Loucy (cell line): Measurements from ENCODE around the gene PPID.

Experiments used
- H2AFZ ChIP-seq: fragments of 200-600 bp; sonication (generic); 2 replicates; pipeline ENCODE4 v1.6.0; 2016; ENCODE audit warnings: antibody characterized with exemption, mild to moderate bottlenecking, low read length, moderate library complexity
- H3F3A ChIP-seq: fragments of 200-600 bp; 2 replicates; pipeline ENCODE4 v1.6.0; 2016; ENCODE audit warnings: antibody characterized with exemption, low read depth, mild to moderate bottlenecking
- H3K27me3 ChIP-seq: fragments of 200-600 bp; sonication (generic); 2 replicates; pipeline ENCODE4 v1.6.1; 2014; ENCODE audit warnings: low read length, mild to moderate bottlenecking; ENCODE audit not compliant: insufficient read depth, poor library complexity, severe bottlenecking
- H3K36me3 ChIP-seq: fragments of 200-600 bp; sonication (generic); 2 replicates; pipeline ENCODE4 v1.6.1; 2016; ENCODE audit warnings: low read length; ENCODE audit not compliant: insufficient read depth
- H3K4me1 ChIP-seq: fragments of 200-600 bp; sonication (generic); 2 replicates; pipeline ENCODE4 v1.5.1; 2014; ENCODE audit warnings: low read length, mild to moderate bottlenecking; ENCODE audit not compliant: insufficient read depth, poor library complexity, severe bottlenecking
- H3K4me2 ChIP-seq: fragments of 200-600 bp; sonication (generic); 2 replicates; pipeline ENCODE4 v1.6.0; 2014; ENCODE audit warnings: antibody characterized with exemption, low read length, low read depth, mild to moderate bottlenecking; ENCODE audit not compliant: poor library complexity, severe bottlenecking
- H3K4me3 ChIP-seq: fragments of 200-600 bp; sonication (generic); 2 replicates; pipeline ENCODE4 v1.5.1; 2014; ENCODE audit warnings: low read length, mild to moderate bottlenecking, mixed read lengths; ENCODE audit not compliant: poor library complexity, severe bottlenecking
- H3K79me2 ChIP-seq: fragments of 200-600 bp; sonication (generic); 2 replicates; pipeline ENCODE4 v1.6.1; 2014; ENCODE audit warnings: low read length; ENCODE audit not compliant: insufficient read depth
- H3K9ac ChIP-seq: fragments of 200-600 bp; sonication (generic); 2 replicates; pipeline ENCODE4 v1.6.0; 2014; ENCODE audit warnings: mild to moderate bottlenecking, low read depth, low read length, moderate library complexity; ENCODE audit not compliant: poor library complexity, severe bottlenecking
- H3K9me2 ChIP-seq: fragments of 200-600 bp; sonication (generic); replicated peaks from 2 replicates; pipeline ENCODE4 v1.6.1; 2016; ENCODE audit warnings: low read depth, low read length, mixed read lengths
- H3K9me3 ChIP-seq: fragments of 200-600 bp; sonication (generic); 2 replicates; pipeline ENCODE4 v1.6.1; 2014; ENCODE audit warnings: mild to moderate bottlenecking, antibody characterized with exemption, low read length, low read depth; ENCODE audit not compliant: insufficient read depth
- H4K20me1 ChIP-seq: fragments of 200-600 bp; sonication (generic); 2 replicates; pipeline ENCODE4 v1.6.0; 2014; ENCODE audit warnings: antibody characterized with exemption, low read length, mild to moderate bottlenecking; ENCODE audit not compliant: insufficient read depth, poor library complexity, severe bottlenecking
- CTCF ChIP-seq: fragments of 200-600 bp; sonication (generic); conservative IDR thresholded peaks from 2 replicates; pipeline ENCODE4 v1.5.1; 2014; ENCODE audit warnings: mild to moderate bottlenecking, antibody characterized with exemption, low read length
- EZH2phosphoT487 ChIP-seq: fragments of 200-600 bp; IDR thresholded peaks from 2 replicates; pipeline ENCODE4 v1.6.1; 2018; ENCODE audit warnings: antibody characterized with exemption, mild to moderate bottlenecking, moderate library complexity, borderline replicate concordance

Gene PPID

GRCh38 chr4:158676076-158676475 is 47.1 kb downstream of the PPID start:
- Histone ChIP-seq H3K79me2 (peaks cover 6% of the 10 kb centered on the region), H3K9me2 (no peaks in the 10 kb centered on the region)
- TF ChIP-seq EZH2phosphoT487 (no peak), CTCF (no peak)

GRCh38 chr4:158673633-158674032 is 49.6 kb downstream of the PPID start:
- H3K4me1 ChIP-seq = peaks cover 23% of the 10 kb centered on the region
- no peak for TF ChIP-seq EZH2phosphoT487
- TF ChIP-seq CTCF = no peak
- H3K27me3 ChIP-seq = no peaks in the 10 kb centered on the region
- no peaks in the 10 kb centered on the region for H3K36me3 ChIP-seq
- peaks cover 30% of the 10 kb centered on the region for H3K79me2 ChIP-seq
- H3F3A ChIP-seq = no peaks in the 10 kb centered on the region; the same call in 1 of the 2 replicates
- H3K4me3 ChIP-seq = no peak overlapping the region
- no peak overlapping the region for H2AFZ ChIP-seq
- no peaks in the 10 kb centered on the region for H3K9me3 ChIP-seq
- H3K9ac ChIP-seq = no peak overlapping the region
- H3K9me2 ChIP-seq = no peaks in the 10 kb centered on the region
- peaks cover 20% of the 10 kb centered on the region for H4K20me1 ChIP-seq
- H3K4me2 ChIP-seq = peak overlapping the region; percentile 92

More at GRCh38 chr4:158676076-158676475, 47.1 kb downstream of the PPID start:
- no peaks in the 10 kb centered on the region for H3K27me3 ChIP-seq
- H3K4me1 ChIP-seq = peaks cover 10% of the 10 kb centered on the region
- no peaks in the 10 kb centered on the region for H3F3A ChIP-seq
- no peak overlapping the region for H3K9ac ChIP-seq
- H3K9me3 ChIP-seq = no peaks in the 10 kb centered on the region
- H4K20me1 ChIP-seq = no peaks in the 10 kb centered on the region
- no peak overlapping the region for H3K4me2 ChIP-seq
- no peak overlapping the region for H3K4me3 ChIP-seq
- no peak overlapping the region for H2AFZ ChIP-seq
- no peaks in the 10 kb centered on the region for H3K36me3 ChIP-seq

- peak within 1 kb of the TSS; percentile 98 for H2AFZ ChIP-seq
Measured at GRCh38 chr4:158671915-158672806, 51.0 kb downstream of the PPID start, which contains the start of gene ETFDH. ETFDH (plus strand) TSS chr4:158672296; CDS start chr4:158672457, 161 bp downstream.

More at GRCh38 chr4:158671915-158672806, 51.0 kb downstream of the PPID start, which contains the start of gene ETFDH:
- Histone ChIP-seq H3K9me3 (no peaks in the 10 kb centered on the region), H3K9me2 (no peaks in the 10 kb centered on the region), H3K4me2 (peak within 1 kb of the TSS; percentile 93), H3K9ac (peak within 1 kb of the TSS; percentile 92), H3K79me2 (peaks cover 45% of the 10 kb centered on the region), H4K20me1 (peaks cover 34% of the 10 kb centered on the region), H3K4me3 (peak within 1 kb of the TSS; percentile 88), H3K36me3 (no peaks in the 10 kb centered on the region), H3F3A (no peaks in the 10 kb centered on the region; the same call in 1 of the 2 replicates), H3K27me3 (no peaks in the 10 kb centered on the region), H3K4me1 (peaks cover 36% of the 10 kb centered on the region)
- TF ChIP-seq CTCF (peak; percentile 80), EZH2phosphoT487 (no peak)
